ENCODE results near the gene LCN12.

DNA sequence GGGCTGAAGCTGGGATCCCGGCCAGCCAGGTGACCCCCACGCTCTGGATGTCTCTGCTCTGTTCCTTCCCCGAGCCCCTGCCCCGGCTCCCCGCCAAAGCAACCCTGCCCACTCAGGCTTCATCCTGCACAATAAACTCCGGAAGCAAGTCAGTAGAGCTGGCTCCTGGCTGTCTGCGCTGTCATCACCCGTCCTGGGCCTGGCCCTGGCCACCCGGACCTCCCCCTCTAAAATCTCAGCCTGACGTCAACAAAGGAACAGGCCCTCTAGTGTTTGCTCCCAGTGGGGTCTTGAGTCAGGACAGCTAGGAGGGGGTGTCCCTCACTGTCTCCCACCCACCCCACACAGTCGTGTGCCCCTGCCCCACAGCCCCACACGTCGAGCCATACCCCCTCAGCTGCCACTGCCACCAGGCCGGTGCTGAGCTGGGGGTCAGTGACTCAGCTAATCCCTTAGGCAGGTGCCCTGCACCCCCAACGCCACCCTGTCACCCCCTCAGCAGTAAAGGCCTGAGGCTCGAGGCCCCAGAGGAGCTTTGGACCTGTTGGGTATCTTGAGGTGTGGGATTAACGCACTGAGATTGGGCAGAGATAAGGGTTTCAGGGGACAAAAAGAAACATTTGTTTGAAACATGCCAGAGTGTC lies 29.6 kb downstream of the LCN12 start:
- TF ChIP-seq, protein P1, sequence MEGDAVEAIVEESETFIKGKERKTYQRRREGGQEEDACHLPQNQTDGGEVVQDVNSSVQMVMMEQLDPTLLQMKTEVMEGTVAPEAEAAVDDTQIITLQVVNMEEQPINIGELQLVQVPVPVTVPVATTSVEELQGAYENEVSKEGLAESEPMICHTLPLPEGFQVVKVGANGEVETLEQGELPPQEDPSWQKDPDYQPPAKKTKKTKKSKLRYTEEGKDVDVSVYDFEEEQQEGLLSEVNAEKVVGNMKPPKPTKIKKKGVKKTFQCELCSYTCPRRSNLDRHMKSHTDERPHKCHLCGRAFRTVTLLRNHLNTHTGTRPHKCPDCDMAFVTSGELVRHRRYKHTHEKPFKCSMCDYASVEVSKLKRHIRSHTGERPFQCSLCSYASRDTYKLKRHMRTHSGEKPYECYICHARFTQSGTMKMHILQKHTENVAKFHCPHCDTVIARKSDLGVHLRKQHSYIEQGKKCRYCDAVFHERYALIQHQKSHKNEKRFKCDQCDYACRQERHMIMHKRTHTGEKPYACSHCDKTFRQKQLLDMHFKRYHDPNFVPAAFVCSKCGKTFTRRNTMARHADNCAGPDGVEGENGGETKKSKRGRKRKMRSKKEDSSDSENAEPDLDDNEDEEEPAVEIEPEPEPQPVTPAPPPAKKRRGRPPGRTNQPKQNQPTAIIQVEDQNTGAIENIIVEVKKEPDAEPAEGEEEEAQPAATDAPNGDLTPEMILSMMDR (IDR thresholded peaks at IDR 0.05) = no peak
- TF ChIP-seq POLR2AphosphoS5 (IDR thresholded peaks at IDR 0.05) = no peak
- TF ChIP-seq POLR2A (IDR thresholded peaks at IDR 0.05) = no peak
